GM06990 (cell line): ENCODE data around the gene ZNF488.

Experiments
- DNase-seq: peaks from one replicate; pipeline ENCODE4 v3.0.0-alpha.2; 2011; ENCODE audit not compliant: insufficient read length; ENCODE audit errors: extremely low read depth
- H3K27me3 ChIP-seq: replicated peaks from 2 replicates; pipeline ENCODE4 v1.6.0; 2011; ENCODE audit warnings: low read length; ENCODE audit not compliant: control insufficient read depth, insufficient read depth
- H3K36me3 ChIP-seq: 2 replicates; pipeline ENCODE4 v1.5.1; 2011; ENCODE audit warnings: low read length; ENCODE audit not compliant: control insufficient read depth, insufficient read depth
- H3K4me3 ChIP-seq: replicated peaks from 2 replicates; pipeline ENCODE4 v1.5.1; 2011; ENCODE audit warnings: low read depth, mild to moderate bottlenecking, control low read depth, low read length
- TF ChIP-seq, protein P1 (sequence below): IDR thresholded peaks from 2 replicates; pipeline ENCODE4 v1.5.1; 2011; ENCODE audit warnings: low read length, control low read depth, mild to moderate bottlenecking, inconsistent platforms; ENCODE audit not compliant: insufficient read depth, poor library complexity, severe bottlenecking

Gene ZNF488

DNA sequence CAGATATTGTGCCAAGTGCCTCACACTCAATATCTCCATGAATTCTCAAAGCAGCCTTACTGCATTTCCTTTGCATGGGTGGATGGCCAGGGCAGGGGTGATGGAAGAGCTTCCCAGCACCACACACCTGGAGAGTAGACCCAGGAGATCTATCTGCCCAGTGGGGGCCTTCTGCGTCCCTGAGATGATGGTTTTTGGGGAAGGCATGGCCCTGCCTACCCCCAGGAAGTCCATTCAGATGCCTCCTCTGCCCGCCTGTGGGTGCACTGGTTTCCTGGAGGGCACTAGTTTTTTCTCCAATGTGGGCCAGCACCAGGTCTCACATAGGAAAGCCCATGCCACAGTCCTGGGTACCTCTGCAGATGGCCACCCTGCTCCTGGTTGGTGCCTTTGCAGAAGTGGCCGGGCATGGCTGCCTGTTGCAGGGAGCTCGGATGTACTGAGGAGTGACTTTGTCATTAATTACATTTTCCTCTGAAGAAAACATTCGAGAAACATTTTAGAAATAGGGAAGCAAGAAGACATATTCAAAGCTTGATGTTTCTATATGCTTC, 28.2 kb upstream of the ZNF488 start:
- TF ChIP-seq, protein P1, sequence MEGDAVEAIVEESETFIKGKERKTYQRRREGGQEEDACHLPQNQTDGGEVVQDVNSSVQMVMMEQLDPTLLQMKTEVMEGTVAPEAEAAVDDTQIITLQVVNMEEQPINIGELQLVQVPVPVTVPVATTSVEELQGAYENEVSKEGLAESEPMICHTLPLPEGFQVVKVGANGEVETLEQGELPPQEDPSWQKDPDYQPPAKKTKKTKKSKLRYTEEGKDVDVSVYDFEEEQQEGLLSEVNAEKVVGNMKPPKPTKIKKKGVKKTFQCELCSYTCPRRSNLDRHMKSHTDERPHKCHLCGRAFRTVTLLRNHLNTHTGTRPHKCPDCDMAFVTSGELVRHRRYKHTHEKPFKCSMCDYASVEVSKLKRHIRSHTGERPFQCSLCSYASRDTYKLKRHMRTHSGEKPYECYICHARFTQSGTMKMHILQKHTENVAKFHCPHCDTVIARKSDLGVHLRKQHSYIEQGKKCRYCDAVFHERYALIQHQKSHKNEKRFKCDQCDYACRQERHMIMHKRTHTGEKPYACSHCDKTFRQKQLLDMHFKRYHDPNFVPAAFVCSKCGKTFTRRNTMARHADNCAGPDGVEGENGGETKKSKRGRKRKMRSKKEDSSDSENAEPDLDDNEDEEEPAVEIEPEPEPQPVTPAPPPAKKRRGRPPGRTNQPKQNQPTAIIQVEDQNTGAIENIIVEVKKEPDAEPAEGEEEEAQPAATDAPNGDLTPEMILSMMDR: no peak
- no peaks in the 10 kb centered on the region; the same call in none of the 2 replicates for H3K27me3 ChIP-seq
- no peak for DNase-seq
- no peaks in the 10 kb centered on the region for H3K36me3 ChIP-seq
- no peak overlapping the region for H3K4me3 ChIP-seq

GRCh38 chr10:47410862-47411261, 26.8 kb upstream of the ZNF488 start:
- H3K4me3 ChIP-seq: no peak overlapping the region
- TF ChIP-seq, protein P1: no peak
- no peaks in the 10 kb centered on the region for H3K36me3 ChIP-seq
- DNase-seq: no peak
- no peaks in the 10 kb centered on the region; the same call in none of the 2 replicates for H3K27me3 ChIP-seq

GRCh38 chr10:47410271-47410670, 26.2 kb upstream of the ZNF488 start:
- Histone ChIP-seq H3K36me3 (no peaks in the 10 kb centered on the region), H3K4me3 (no peak overlapping the region), H3K27me3 (no peaks in the 10 kb centered on the region; the same call in none of the 2 replicates)
- TF ChIP-seq, protein P1: no peak
- no peak for DNase-seq

DNA sequence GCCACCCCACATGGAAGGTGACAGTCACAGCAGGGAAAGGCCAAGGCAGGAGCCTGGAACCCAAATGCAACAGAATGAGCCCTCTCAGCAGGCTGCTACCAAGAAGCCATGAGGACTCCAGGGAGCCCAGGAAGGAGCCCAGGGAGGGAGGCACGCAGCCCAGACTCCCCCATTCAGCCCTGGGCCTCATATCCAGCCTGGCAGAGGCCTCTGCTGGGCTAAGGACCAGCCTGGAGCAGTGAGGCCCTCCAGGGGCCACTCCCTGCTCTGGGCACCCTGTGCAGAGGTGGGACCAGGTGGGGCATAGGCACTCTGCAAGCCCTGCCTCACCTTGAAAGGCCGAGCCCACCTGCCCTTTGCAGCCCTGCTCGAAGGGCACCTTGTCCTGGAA, 25.8 kb upstream of the ZNF488 start:
- TF ChIP-seq, protein P1: no peak
- Histone ChIP-seq H3K27me3 (no peaks in the 10 kb centered on the region; the same call in none of the 2 replicates), H3K4me3 (no peak overlapping the region), H3K36me3 (no peaks in the 10 kb centered on the region)
- DNase-seq: no peak

DNA sequence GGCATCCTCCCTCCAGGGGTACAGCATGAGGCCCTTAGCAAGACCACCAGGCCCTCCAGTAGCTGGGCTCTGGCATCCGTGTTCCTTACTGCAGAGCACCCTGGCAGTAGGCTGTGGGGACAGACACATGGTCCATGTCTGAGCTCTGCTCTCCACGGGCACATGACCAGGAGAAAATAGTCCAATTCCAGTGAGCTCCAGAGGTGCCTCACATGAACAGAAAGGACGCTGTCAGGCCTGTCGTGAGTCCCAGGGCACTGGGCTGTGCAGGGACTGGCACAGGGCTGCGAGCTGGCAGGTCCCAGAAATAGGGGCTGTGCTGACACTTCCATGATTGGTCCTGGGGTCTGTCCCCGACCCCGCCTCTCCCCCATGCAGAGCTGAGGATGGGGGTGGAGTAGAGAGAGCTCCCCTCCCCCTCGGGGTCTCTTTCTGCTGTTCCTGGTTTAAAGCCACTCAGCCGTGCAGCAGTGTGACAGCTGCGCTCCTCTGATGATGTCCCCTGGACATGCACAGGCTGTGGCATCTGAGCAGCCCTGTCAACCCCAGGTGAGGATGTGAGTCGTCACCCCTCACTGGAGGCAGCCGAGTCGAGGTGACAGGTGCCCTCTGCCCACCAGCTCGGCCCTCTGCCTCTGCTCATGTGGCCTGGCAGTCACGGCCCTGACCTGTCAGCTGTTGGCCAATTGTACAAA, 25.2 kb upstream of the ZNF488 start:
- Histone ChIP-seq H3K36me3 (no peaks in the 10 kb centered on the region), H3K4me3 (no peak overlapping the region), H3K27me3 (no peaks in the 10 kb centered on the region; the same call in none of the 2 replicates)
- TF ChIP-seq, protein P1: no peak
- DNase-seq: no peak
